K562 (cell line): ENCODE data around the gene SLC38A7. TPM values are rescaled to one million over a fixed set of nuclear protein-coding genes. Genes with fewer than 3 reads are reported as not detected.
A peak's percentile ranks its signal among the peaks of the same experiment; 100 is the strongest.

ENCODE experiments used
- ARNT ChIP-seq, 2 experiments: fragments of 450-650 bp; IDR thresholded peaks; 2 replicates each; pipeline ENCODE4 v1.6.1; 2016; ENCODE audit warnings: mild to moderate bottlenecking in 1 of 2
- ATF7 ChIP-seq: fragments of 450-650 bp; IDR thresholded peaks from 2 replicates; pipeline ENCODE4 v1.7.1; 2014; ENCODE audit warnings: mild to moderate bottlenecking, moderate library complexity
- CBX5 ChIP-seq: IDR thresholded peaks from 2 replicates; pipeline ENCODE4 v1.6.1; 2014; ENCODE audit warnings: low read depth, borderline replicate concordance
- FOXA1 ChIP-seq: fragments of 450-650 bp; IDR thresholded peaks from 2 replicates; pipeline ENCODE4 v1.6.1; 2016; ENCODE audit warnings: mild to moderate bottlenecking, borderline replicate concordance
- FOXO4 ChIP-seq: fragments of 450-650 bp; formaldehyde crosslinking; IDR thresholded peaks from 2 replicates; pipeline ENCODE4 v1.4.0; 2020; ENCODE audit warnings: mild to moderate bottlenecking, moderate library complexity
- FOXP1 ChIP-seq: sonication (generic); formaldehyde crosslinking; IDR thresholded peaks from 2 replicates; pipeline ENCODE4 v1.8.0; 2022; ENCODE audit warnings: mild to moderate bottlenecking, missing genetic modification reagents
- HMG20B ChIP-seq: fragments of 250-450 bp; sonication (Bioruptor Pico); IDR thresholded peaks from 2 replicates; pipeline ENCODE4 v1.5.0; 2021; ENCODE audit warnings: mild to moderate bottlenecking
- HNRNPK ChIP-seq: fragments of 200-400 bp; formaldehyde crosslinking; IDR thresholded peaks from one replicate; pipeline ENCODE4 v1.6.1; 2018; ENCODE audit warnings: mild to moderate bottlenecking, low read depth, low read length; ENCODE audit not compliant: poor library complexity, severe bottlenecking
- NFE2 ChIP-seq: IDR thresholded peaks from 2 replicates; pipeline ENCODE4 v1.6.1; 2014; ENCODE audit warnings: antibody characterized with exemption, low read depth
- NFIX ChIP-seq: fragments of 250-450 bp; sonication (Bioruptor Pico); IDR thresholded peaks from 2 replicates; pipeline ENCODE4 v1.4.0; 2020; ENCODE audit warnings: low read depth, mild to moderate bottlenecking, moderate library complexity
- NR0B1 ChIP-seq: fragments of 450-650 bp; IDR thresholded peaks from one replicate; pipeline ENCODE4 v1.6.1; 2018; ENCODE audit warnings: mild to moderate bottlenecking, moderate library complexity; ENCODE audit not compliant: partially characterized antibody
- NRF1 ChIP-seq, 2 experiments: fragments of 450-650 bp; IDR thresholded peaks in 1 of 2; conservative IDR thresholded peaks in 1 of 2; 2 replicates each; pipeline ENCODE4 v1.6.1; 2014; ENCODE audit warnings: mild to moderate bottlenecking in 2 of 2
- OTX1 ChIP-seq: fragments of 450-650 bp; formaldehyde crosslinking; IDR thresholded peaks from 2 replicates; pipeline ENCODE4 v1.4.0; 2022; ENCODE audit warnings: mild to moderate bottlenecking
- PHB ChIP-seq: fragments of 250-450 bp; sonication (Bioruptor Pico); IDR thresholded peaks from 2 replicates; pipeline ENCODE4 v1.5.0; 2021
- PHB2 ChIP-seq: fragments of 450-650 bp; IDR thresholded peaks from 2 replicates; pipeline ENCODE4 v1.6.1; 2017; ENCODE audit warnings: low read depth
- PHF20 ChIP-seq: fragments of 450-650 bp; IDR thresholded peaks from 2 replicates; pipeline ENCODE4 v1.6.1; 2018; ENCODE audit not compliant: partially characterized antibody
- PHTF2 ChIP-seq: fragments of 250-450 bp; sonication (Bioruptor Pico); IDR thresholded peaks from 2 replicates; pipeline ENCODE4 v1.5.0; 2021; ENCODE audit warnings: mild to moderate bottlenecking
- RBM22 ChIP-seq: fragments of 200-400 bp; formaldehyde crosslinking; IDR thresholded peaks from 2 replicates; pipeline ENCODE4 v1.6.1; 2018; ENCODE audit warnings: low read length, low read depth; ENCODE audit not compliant: poor library complexity, severe bottlenecking
- RBM25 ChIP-seq: fragments of 200-400 bp; formaldehyde crosslinking; IDR thresholded peaks from 2 replicates; pipeline ENCODE4 v1.6.1; 2018; ENCODE audit warnings: low read length, low read depth, moderate library complexity; ENCODE audit not compliant: severe bottlenecking
- RBM39 ChIP-seq: fragments of 200-400 bp; formaldehyde crosslinking; optimal IDR thresholded peaks from 2 replicates; pipeline ENCODE3; 2018; ENCODE audit warnings: low read depth, low read length
- RUNX1 ChIP-seq: sonication (generic); IDR thresholded peaks from 2 replicates; pipeline ENCODE4 v1.6.1; 2016; ENCODE audit warnings: antibody characterized with exemption, low read depth
- THRB ChIP-seq: fragments of 450-650 bp; formaldehyde crosslinking; conservative IDR thresholded peaks from 2 replicates; pipeline ENCODE4 v1.4.0; 2022; ENCODE audit warnings: mild to moderate bottlenecking, missing genetic modification characterization
- ZKSCAN8 ChIP-seq: fragments of 200-800 bp; sonication (Bioruptor generic); IDR thresholded peaks from 2 replicates; pipeline ENCODE4 v1.6.1; 2016; ENCODE audit warnings: missing genetic modification characterization, missing compliant biosample characterization
- ZNF165 ChIP-seq: fragments of 250-450 bp; sonication (Bioruptor Pico); IDR thresholded peaks from 2 replicates; pipeline ENCODE4 v1.4.0; 2020; ENCODE audit warnings: borderline replicate concordance
- polyA plus RNA-seq, 8 experiments: library from polyadenylated mRNA; depleted of rRNA in 4 of 8; stranded (reverse) in 5 of 8; unstranded in 3 of 8; fragments of >200 nt; fragmentation: Nextera tagmentation in 2 of 8; fragmentation: Illumina TruSeq in 1 of 8; extraction: Ambion mirVana in 2 of 8; extraction: Trizol in 1 of 8; gene quantifications; 2 replicates each; pipeline versions ENCODE4 v1.2.1 to v1.2.3, GENCODE V29; 2011 to 2014; ENCODE audit warnings: inconsistent platforms in 1 of 8, missing spikeins in 1 of 8
- total RNA-seq, 7 experiments: library from RNA; depleted of rRNA in 6 of 7; stranded (reverse); fragments of >200 nt in 6 of 7; fragmentation: Illumina TruSeq in 2 of 7; extraction: Trizol in 2 of 7; gene quantifications; 2 replicates each; pipeline versions ENCODE4 v1.2.1 to v1.2.3, GENCODE V29; 2011 to 2021; ENCODE audit warnings: low replicate concordance in 1 of 7
- TF ChIP-seq, protein P1 (sequence below): sonication (generic); formaldehyde crosslinking; IDR thresholded peaks from 2 replicates; pipeline ENCODE4 v1.8.0; 2022; ENCODE audit warnings: missing genetic modification reagents, mild to moderate bottlenecking, moderate library complexity, borderline replicate concordance
- TF ChIP-seq, protein P2 (sequence below): fragments of 450-650 bp; IDR thresholded peaks from 2 replicates; pipeline ENCODE4 v1.6.1; 2017; ENCODE audit warnings: mild to moderate bottlenecking, moderate library complexity

SLC38A7 gene
- total and polyA plus RNA-seq, 9 of the 15 experiments (the other 6 are each of a cell fraction or from before 2014, with no cell fraction given): 2.7 to 12.2 (median 6.5) TPM

- no peak for TF ChIP-seq NR0B1
- no peak for TF ChIP-seq HMG20B (CRISPR knock-in tag)
- 0 out of 2 replicates have a peak, but pooled peaks have one; percentile 13 for TF ChIP-seq PHB (CRISPR knock-in tag)
- no peak for TF ChIP-seq ZKSCAN8 (CRISPR knock-in tag)
- no peak for TF ChIP-seq PHTF2 (CRISPR knock-in tag)
- no peak for TF ChIP-seq RUNX1
- no peak for TF ChIP-seq PHB2
- TF ChIP-seq NFE2: no peak
- TF ChIP-seq PHF20: no peak
- TF ChIP-seq RBM25: no peak
- TF ChIP-seq ARNT (IDR thresholded peaks at IDR 0.05): no peak
- TF ChIP-seq FOXP1 (CRISPR knock-in tag): no peak
- no peak for TF ChIP-seq RBM22
- no peak for TF ChIP-seq NFIX (CRISPR knock-in tag)
- TF ChIP-seq, protein P1, sequence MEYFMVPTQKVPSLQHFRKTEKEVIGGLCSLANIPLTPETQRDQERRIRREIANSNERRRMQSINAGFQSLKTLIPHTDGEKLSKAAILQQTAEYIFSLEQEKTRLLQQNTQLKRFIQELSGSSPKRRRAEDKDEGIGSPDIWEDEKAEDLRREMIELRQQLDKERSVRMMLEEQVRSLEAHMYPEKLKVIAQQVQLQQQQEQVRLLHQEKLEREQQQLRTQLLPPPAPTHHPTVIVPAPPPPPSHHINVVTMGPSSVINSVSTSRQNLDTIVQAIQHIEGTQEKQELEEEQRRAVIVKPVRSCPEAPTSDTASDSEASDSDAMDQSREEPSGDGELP: 0 out of 2 replicates have a peak, but pooled peaks have one; percentile 23
- TF ChIP-seq OTX1 (CRISPR knock-in tag): no peak
- TF ChIP-seq FOXA1: no peak
- no peak for TF ChIP-seq HNRNPK
- no peak for TF ChIP-seq CBX5
- peak; percentile 8 to 23; a peak in 1 of 4 replicates for TF ChIP-seq NRF1 (conservative IDR thresholded peaks at IDR 0.05 in 1 of 2, IDR thresholded peaks at IDR 0.05 in 1 of 2)
- no peak for TF ChIP-seq THRB (CRISPR knock-in tag)
- no peak for TF ChIP-seq ZNF165 (CRISPR knock-in tag)
- no peak for TF ChIP-seq RBM39
- TF ChIP-seq ATF7: no peak
- TF ChIP-seq, protein P2, sequence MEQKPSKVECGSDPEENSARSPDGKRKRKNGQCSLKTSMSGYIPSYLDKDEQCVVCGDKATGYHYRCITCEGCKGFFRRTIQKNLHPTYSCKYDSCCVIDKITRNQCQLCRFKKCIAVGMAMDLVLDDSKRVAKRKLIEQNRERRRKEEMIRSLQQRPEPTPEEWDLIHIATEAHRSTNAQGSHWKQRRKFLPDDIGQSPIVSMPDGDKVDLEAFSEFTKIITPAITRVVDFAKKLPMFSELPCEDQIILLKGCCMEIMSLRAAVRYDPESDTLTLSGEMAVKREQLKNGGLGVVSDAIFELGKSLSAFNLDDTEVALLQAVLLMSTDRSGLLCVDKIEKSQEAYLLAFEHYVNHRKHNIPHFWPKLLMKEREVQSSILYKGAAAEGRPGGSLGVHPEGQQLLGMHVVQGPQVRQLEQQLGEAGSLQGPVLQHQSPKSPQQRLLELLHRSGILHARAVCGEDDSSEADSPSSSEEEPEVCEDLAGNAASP: no peak
- TF ChIP-seq FOXO4 (CRISPR knock-in tag): no peak
These were observed 25.8 kb downstream of the SLC38A7 start (continued) for GRCh38 chr16:58658796-58659211.
